Measurements from ENCODE around the gene NBEA.

The NBEA gene

DNA sequence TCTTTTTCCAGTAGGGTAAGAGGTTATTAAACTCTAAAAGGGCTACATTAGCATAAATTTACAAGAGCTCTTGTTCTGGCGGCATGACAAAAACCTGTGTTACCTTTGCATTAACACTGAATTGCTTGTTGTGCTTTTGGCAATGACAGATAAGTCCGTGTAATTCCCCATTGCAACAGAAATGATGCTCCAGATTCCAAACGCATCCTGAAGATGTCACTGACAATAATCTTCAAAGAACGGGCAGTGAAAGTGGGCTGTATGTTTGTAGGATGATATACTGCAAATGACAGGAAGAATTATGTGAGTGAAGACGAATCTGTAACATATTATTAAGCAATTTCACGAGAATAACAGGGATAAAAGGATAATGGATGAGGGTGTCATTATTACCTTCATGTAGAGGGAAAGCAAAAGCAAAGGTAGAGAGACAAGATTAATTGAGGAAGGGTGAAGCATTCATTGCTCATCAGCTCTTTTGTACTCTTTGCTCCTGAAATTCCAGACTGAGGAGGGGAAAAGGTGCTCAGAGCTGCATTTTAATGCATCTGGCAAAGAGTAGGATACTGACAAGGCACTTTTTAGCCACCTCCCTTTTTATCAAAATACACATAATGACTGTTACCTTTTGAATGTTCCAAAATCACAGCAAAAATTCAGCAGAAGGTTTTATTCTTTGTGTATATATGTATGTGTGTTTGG is 572.9 kb downstream of the NBEA start:
- Histone ChIP-seq H3K4me1 (ENCODE audit: control insufficient read depth in 1 of 2, insufficient read depth in 2 of 2, low read length in 2 of 2) (no peaks in the 10 kb centered on the region), H2BK5ac (ENCODE audit: low read depth, low read length, poor library complexity) (no peak overlapping the region), H3K36me3 (ENCODE audit: control insufficient read depth in 1 of 2, insufficient read depth in 2 of 2, low read length in 2 of 2) (no peaks in the 10 kb centered on the region), H3K23ac (ENCODE audit: low read length) (no peak overlapping the region), H3K9ac (ENCODE audit: low read length) (no peak overlapping the region), H3K27ac (ENCODE audit: low read depth, low read length) (no peak overlapping the region), H3K9me3 (ENCODE audit: insufficient read depth, low read depth, low read length) (no peaks in the 10 kb centered on the region), H3K14ac (ENCODE audit: low read length) (no peak overlapping the region), H2AFZ (ENCODE audit: insufficient read depth, low read length, poor library complexity) (no peak overlapping the region), H3K27me3 (ENCODE audit: insufficient read depth, low read length) (no peaks in the 10 kb centered on the region), H3K18ac (ENCODE audit: low read length) (no peak overlapping the region), H4K91ac (ENCODE audit: low read depth, low read length) (no peak overlapping the region), H3K79me2 (ENCODE audit: control insufficient read depth, insufficient read depth, low read length, poor library complexity) (no peaks in the 10 kb centered on the region), H2AK5ac (ENCODE audit: low read length) (no peak overlapping the region), H2BK120ac (ENCODE audit: insufficient read depth, low read length, poor library complexity) (no peak overlapping the region), H4K12ac (ENCODE audit: low read depth, low read length) (no peak overlapping the region), H3K4ac (ENCODE audit: low read depth, low read length) (no peak overlapping the region), H2BK12ac (ENCODE audit: low read length) (no peak overlapping the region), H3K4me3 (ENCODE audit: low read depth, low read length) (no peak overlapping the region), H3K4me2 (ENCODE audit: low read length) (no peak overlapping the region), H4K8ac (ENCODE audit: low read depth, low read length) (no peak overlapping the region), H3K79me1 (ENCODE audit: low read length) (no peaks in the 10 kb centered on the region)
- no peak for DNase-seq
- WGBS (ENCODE audit: extremely low coverage, insufficient coverage, insufficient read length): no CpG with 5 or more reads among the region's 6 CpGs

DNA sequence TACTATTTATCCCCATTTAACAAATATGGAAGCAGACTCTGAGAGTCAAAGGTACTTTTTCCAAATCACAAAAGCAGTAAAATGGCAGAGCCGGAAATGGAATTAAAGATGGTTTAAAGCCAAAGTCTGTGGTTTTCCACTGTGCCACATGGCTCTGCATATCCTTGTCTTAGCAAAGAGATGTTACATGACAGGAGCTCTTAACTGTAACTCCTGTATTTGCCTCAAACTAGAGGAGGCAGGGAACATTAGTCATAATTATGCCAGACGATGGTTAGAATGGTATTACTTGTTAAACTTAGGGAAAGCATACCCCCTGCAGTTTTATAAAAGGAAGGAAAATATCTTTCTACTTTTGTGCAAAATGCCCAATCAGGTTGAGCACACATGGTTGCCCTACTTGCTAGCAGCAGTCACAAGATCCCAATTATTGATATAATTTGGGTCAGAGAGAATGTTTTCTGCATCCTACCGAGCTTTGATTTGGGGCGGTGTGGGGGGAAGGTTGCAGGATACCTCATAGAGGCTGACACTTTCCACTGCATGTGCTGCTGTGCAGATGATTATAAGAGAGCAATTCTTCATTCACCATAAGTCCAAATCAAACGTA is 576.4 kb downstream of the NBEA start:
- Histone ChIP-seq H2BK120ac (ENCODE audit: insufficient read depth, low read length, poor library complexity) (no peak overlapping the region), H3K27ac (ENCODE audit: low read depth, low read length) (no peak overlapping the region), H3K9ac (ENCODE audit: low read length) (no peak overlapping the region), H4K91ac (ENCODE audit: low read depth, low read length) (no peak overlapping the region), H4K8ac (ENCODE audit: low read depth, low read length) (no peak overlapping the region), H2AK5ac (ENCODE audit: low read length) (no peak overlapping the region), H4K12ac (ENCODE audit: low read depth, low read length) (no peak overlapping the region), H3K18ac (ENCODE audit: low read length) (no peak overlapping the region), H2AFZ (ENCODE audit: insufficient read depth, low read length, poor library complexity) (no peak overlapping the region), H3K79me2 (ENCODE audit: control insufficient read depth, insufficient read depth, low read length, poor library complexity) (no peaks in the 10 kb centered on the region), H2BK5ac (ENCODE audit: low read depth, low read length, poor library complexity) (no peak overlapping the region), H2BK12ac (ENCODE audit: low read length) (no peak overlapping the region), H3K9me3 (ENCODE audit: insufficient read depth, low read depth, low read length) (no peaks in the 10 kb centered on the region), H3K79me1 (ENCODE audit: low read length) (no peaks in the 10 kb centered on the region), H3K27me3 (ENCODE audit: insufficient read depth, low read length) (no peaks in the 10 kb centered on the region), H3K4me3 (ENCODE audit: low read depth, low read length) (no peak overlapping the region), H3K4me2 (ENCODE audit: low read length) (no peak overlapping the region), H3K4ac (ENCODE audit: low read depth, low read length) (no peak overlapping the region), H3K4me1 (ENCODE audit: control insufficient read depth in 1 of 2, insufficient read depth in 2 of 2, low read length in 2 of 2) (no peaks in the 10 kb centered on the region), H3K36me3 (ENCODE audit: control insufficient read depth in 1 of 2, insufficient read depth in 2 of 2, low read length in 2 of 2) (no peaks in the 10 kb centered on the region), H3K14ac (ENCODE audit: low read length) (no peak overlapping the region), H3K23ac (ENCODE audit: low read length) (no peak overlapping the region)
- DNase-seq: no peak
- no CpG with 5 or more reads among the region's 5 CpGs for WGBS (ENCODE audit: extremely low coverage, insufficient coverage, insufficient read length)

GRCh38 chr13:35524171-35524570 is 582.1 kb downstream of the NBEA start:
- H3K79me1 ChIP-seq (ENCODE audit: low read length): no peaks in the 10 kb centered on the region
- no peak overlapping the region for H2AK5ac ChIP-seq (ENCODE audit: low read length)
- H2BK120ac ChIP-seq (ENCODE audit: insufficient read depth, low read length, poor library complexity): no peak overlapping the region
- H3K4me3 ChIP-seq (ENCODE audit: low read depth, low read length): no peak overlapping the region
- H3K9ac ChIP-seq (ENCODE audit: low read length): no peak overlapping the region
- no peak overlapping the region for H3K4me2 ChIP-seq (ENCODE audit: low read length)
- no peaks in the 10 kb centered on the region for H3K9me3 ChIP-seq (ENCODE audit: insufficient read depth, low read depth, low read length)
- H3K14ac ChIP-seq (ENCODE audit: low read length): no peak overlapping the region
- no peaks in the 10 kb centered on the region for H3K36me3 ChIP-seq (ENCODE audit: control insufficient read depth in 1 of 2, insufficient read depth in 2 of 2, low read length in 2 of 2)
- no CpG with 5 or more reads among the region's 3 CpGs for WGBS (ENCODE audit: extremely low coverage, insufficient coverage, insufficient read length)
- H3K4ac ChIP-seq (ENCODE audit: low read depth, low read length): no peak overlapping the region
- H2BK5ac ChIP-seq (ENCODE audit: low read depth, low read length, poor library complexity): no peak overlapping the region
- H2AFZ ChIP-seq (ENCODE audit: insufficient read depth, low read length, poor library complexity): no peak overlapping the region
- H3K4me1 ChIP-seq (ENCODE audit: control insufficient read depth in 1 of 2, insufficient read depth in 2 of 2, low read length in 2 of 2): no peaks in the 10 kb centered on the region
- no peak overlapping the region for H4K91ac ChIP-seq (ENCODE audit: low read depth, low read length)
- H3K27ac ChIP-seq (ENCODE audit: low read depth, low read length): no peak overlapping the region
- H3K23ac ChIP-seq (ENCODE audit: low read length): no peak overlapping the region
- no peak overlapping the region for H2BK12ac ChIP-seq (ENCODE audit: low read length)
- H3K27me3 ChIP-seq (ENCODE audit: insufficient read depth, low read length): no peaks in the 10 kb centered on the region
- no peak overlapping the region for H3K18ac ChIP-seq (ENCODE audit: low read length)
- no peak for DNase-seq
- no peaks in the 10 kb centered on the region for H3K79me2 ChIP-seq (ENCODE audit: control insufficient read depth, insufficient read depth, low read length, poor library complexity)
- no peak overlapping the region for H4K12ac ChIP-seq (ENCODE audit: low read depth, low read length)
- no peak overlapping the region for H4K8ac ChIP-seq (ENCODE audit: low read depth, low read length)

DNA sequence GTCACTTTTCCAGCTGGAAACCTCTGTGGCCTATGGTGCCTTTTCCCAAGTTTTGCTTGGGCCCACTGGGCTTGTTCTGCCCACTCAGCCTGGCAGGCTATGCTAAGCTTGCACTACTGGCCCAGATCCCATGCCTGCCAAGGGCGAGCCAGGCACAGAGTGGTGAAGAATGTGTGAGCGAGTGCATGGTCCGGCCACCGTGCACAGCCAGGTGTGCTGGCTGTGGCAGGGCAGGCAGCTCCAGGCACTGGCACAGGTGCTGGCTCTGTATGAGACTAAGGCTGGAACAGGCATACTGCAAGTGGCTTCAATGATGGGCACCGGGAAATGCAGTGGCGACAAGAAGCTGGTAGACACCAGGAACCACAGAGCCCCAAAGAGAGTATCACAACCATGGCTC is 584.5 kb downstream of the NBEA start:
- no peaks in the 10 kb centered on the region for H3K9me3 ChIP-seq (ENCODE audit: insufficient read depth, low read depth, low read length)
- no CpG with 5 or more reads among the region's 6 CpGs for WGBS (ENCODE audit: extremely low coverage, insufficient coverage, insufficient read length)

More for the DNA sequence above, 584.5 kb downstream of the NBEA start:
- Histone ChIP-seq H3K79me1 (ENCODE audit: low read length) (no peaks in the 10 kb centered on the region), H3K4me3 (ENCODE audit: low read depth, low read length) (no peak overlapping the region), H3K23ac (ENCODE audit: low read length) (peak overlapping the region; percentile 37), H4K8ac (ENCODE audit: low read depth, low read length) (no peak overlapping the region), H3K18ac (ENCODE audit: low read length) (no peak overlapping the region), H3K36me3 (ENCODE audit: control insufficient read depth in 1 of 2, insufficient read depth in 2 of 2, low read length in 2 of 2) (no peaks in the 10 kb centered on the region), H3K27ac (ENCODE audit: low read depth, low read length) (no peak overlapping the region), H4K12ac (ENCODE audit: low read depth, low read length) (no peak overlapping the region), H3K27me3 (ENCODE audit: insufficient read depth, low read length) (no peaks in the 10 kb centered on the region), H3K4ac (ENCODE audit: low read depth, low read length) (no peak overlapping the region), H3K14ac (ENCODE audit: low read length) (no peak overlapping the region), H3K4me2 (ENCODE audit: low read length) (no peak overlapping the region), H2BK120ac (ENCODE audit: insufficient read depth, low read length, poor library complexity) (no peak overlapping the region), H2BK12ac (ENCODE audit: low read length) (no peak overlapping the region), H3K9ac (ENCODE audit: low read length) (no peak overlapping the region), H2AFZ (ENCODE audit: insufficient read depth, low read length, poor library complexity) (no peak overlapping the region), H4K91ac (ENCODE audit: low read depth, low read length) (no peak overlapping the region), H2BK5ac (ENCODE audit: low read depth, low read length, poor library complexity) (no peak overlapping the region), H2AK5ac (ENCODE audit: low read length) (no peak overlapping the region), H3K4me1 (ENCODE audit: control insufficient read depth in 1 of 2, insufficient read depth in 2 of 2, low read length in 2 of 2) (no peaks in the 10 kb centered on the region), H3K79me2 (ENCODE audit: control insufficient read depth, insufficient read depth, low read length, poor library complexity) (no peaks in the 10 kb centered on the region)
- DNase-seq: no peak
